ENCODE measurements around the gene SPATS2L. TPM values are rescaled to one million over a fixed set of nuclear protein-coding genes. Genes with fewer than 3 reads are reported as not detected.
A peak's percentile ranks its signal among the peaks of the same experiment; 100 is the strongest.

SPATS2L gene
- total RNA-seq, 1 experiment from 2014 or later = 47.3 TPM

- Histone ChIP-seq H3K23me2 (ENCODE audit: insufficient read length, low read depth, low read length, poor library complexity, severe bottlenecking) (no peaks in the 10 kb centered on the region), H3K23ac (ENCODE audit: insufficient read length, low read depth, low read length) (no peak overlapping the region), H3K79me2 (ENCODE audit: insufficient read depth, low read length) (no peaks in the 10 kb centered on the region; the same call in 1 of the 2 replicates), H3K9ac (ENCODE audit: extremely low read depth, insufficient read length, low read length) (no peak overlapping the region), H4K8ac (replicated peaks; ENCODE audit: insufficient read length, low read depth, low read length) (no peak overlapping the region), H2BK20ac (ENCODE audit: low read depth, low read length, poor library complexity, severe bottlenecking) (no peak overlapping the region), H3K27me3 (ENCODE audit: insufficient read depth, low read length) (no peaks in the 10 kb centered on the region), H2BK12ac (ENCODE audit: insufficient read length, low read depth, low read length) (no peak overlapping the region), H3K9me3 (ENCODE audit: control insufficient read depth, low read depth, low read length) (no peaks in the 10 kb centered on the region), H2AFZ (ENCODE audit: low read length) (no peak overlapping the region), H2BK120ac (ENCODE audit: low read depth, low read length, poor library complexity, severe bottlenecking) (no peak overlapping the region), H3T11ph (ENCODE audit: low read length) (no peak overlapping the region), H3K79me1 (ENCODE audit: insufficient read depth, low read depth, low read length, poor library complexity, severe bottlenecking) (peaks cover 3% of the 10 kb centered on the region), H2AK5ac (ENCODE audit: insufficient read length, low read length) (no peak overlapping the region), H3K14ac (ENCODE audit: insufficient read depth, low read length) (no peak overlapping the region), H4K5ac (ENCODE audit: insufficient read length, low read depth, low read length) (no peak overlapping the region), H3K27ac (ENCODE audit: insufficient read length, low read depth, low read length) (no peak overlapping the region), H2BK15ac (ENCODE audit: low read depth, low read length) (no peak overlapping the region), H3K18ac (ENCODE audit: insufficient read length, low read depth, low read length) (no peak overlapping the region), H2BK5ac (ENCODE audit: insufficient read length, low read length) (no peak overlapping the region), H4K20me1 (ENCODE audit: control insufficient read depth, insufficient read depth, insufficient read length) (no peaks in the 10 kb centered on the region), H3K56ac (ENCODE audit: insufficient read length, low read depth, low read length) (no peak overlapping the region), H3K4me2 (ENCODE audit: insufficient read depth, insufficient read length, low read length) (no peak overlapping the region), H3K4me1 (ENCODE audit: insufficient read depth, low read length) (peaks cover 3% of the 10 kb centered on the region; the same call in 1 of the 2 replicates), H3K4ac (ENCODE audit: low read depth, low read length) (no peak overlapping the region), H4K91ac (ENCODE audit: insufficient read length, low read depth, low read length) (no peak overlapping the region)
- DNase-seq = no peak
- peak overlapping the region in 1 of 3 experiments; percentile 11; a peak in 1 of 7 replicates for H3K27ac Mint-ChIP-seq
- no peaks in the 10 kb centered on the region for H3K9me3 Mint-ChIP-seq
- peaks cover 0 to 7% (median 0%) of the 10 kb centered on the region in 3 experiments; a peak in 4 of 7 replicates for H3K36me3 Mint-ChIP-seq (ENCODE audit: insufficient read depth in 1 of 3, low read depth in 3 of 3)
- no peaks in the 10 kb centered on the region for H3K27me3 Mint-ChIP-seq (ENCODE audit: low read depth)
- TF ChIP-seq CTCF (conservative IDR thresholded peaks at IDR 0.05) = no peak
- H3K4me3 Mint-ChIP-seq = no peak overlapping the region
- peaks cover 25 to 29% of the 10 kb centered on the region in 2 experiments for H3K4me1 Mint-ChIP-seq
These were observed 105.3 kb downstream of the SPATS2L start for GRCh38 chr2:200411831-200412230.
